GM20000 (cell line): ENCODE measurements around the gene CEMIP2.

Experiments used
- DNase-seq: peaks from one replicate; pipeline ENCODE4 v3.0.0; 2012; ENCODE audit warnings: low spot score
- CTCF ChIP-seq: IDR thresholded peaks from 2 replicates; pipeline ENCODE4 v1.5.1; 2012; ENCODE audit warnings: mild to moderate bottlenecking, control low read depth; ENCODE audit errors: extremely low read depth, missing control alignments

The CEMIP2 gene

DNA sequence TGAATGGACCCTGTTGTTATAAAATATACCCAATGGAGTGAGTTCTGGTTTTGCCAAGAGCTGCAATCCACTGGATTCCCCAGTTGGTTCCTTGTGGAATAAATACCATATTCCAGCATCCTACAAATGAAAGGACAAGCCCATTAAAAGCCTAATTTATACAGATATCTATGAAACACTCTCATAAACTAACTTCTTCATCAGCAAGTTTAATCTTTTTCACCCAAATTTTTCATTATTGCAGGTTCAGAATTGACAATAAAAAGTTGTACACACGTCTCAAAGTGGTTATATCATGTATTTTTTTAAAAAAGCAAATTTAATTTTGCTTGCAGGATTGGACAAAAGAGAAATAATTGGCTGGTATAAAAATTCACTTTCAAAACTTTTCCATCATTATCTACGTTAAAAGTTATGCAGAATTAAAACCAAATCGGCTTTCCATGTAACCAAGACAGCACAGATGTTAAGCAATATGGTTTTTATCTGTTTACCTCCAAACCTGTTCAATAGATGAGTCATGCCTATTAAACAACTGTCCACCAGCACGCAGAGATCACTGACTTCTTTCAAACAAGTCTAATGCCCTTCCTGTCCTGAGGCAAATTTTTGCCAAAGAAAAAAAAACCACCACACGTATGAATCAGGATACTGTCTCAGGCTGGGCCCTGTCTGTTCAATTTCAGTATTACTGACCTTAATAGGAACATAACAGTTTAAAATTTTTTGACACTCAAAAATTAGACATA is 42.5 kb downstream of the CEMIP2 start:
- no peak for DNase-seq

DNA sequence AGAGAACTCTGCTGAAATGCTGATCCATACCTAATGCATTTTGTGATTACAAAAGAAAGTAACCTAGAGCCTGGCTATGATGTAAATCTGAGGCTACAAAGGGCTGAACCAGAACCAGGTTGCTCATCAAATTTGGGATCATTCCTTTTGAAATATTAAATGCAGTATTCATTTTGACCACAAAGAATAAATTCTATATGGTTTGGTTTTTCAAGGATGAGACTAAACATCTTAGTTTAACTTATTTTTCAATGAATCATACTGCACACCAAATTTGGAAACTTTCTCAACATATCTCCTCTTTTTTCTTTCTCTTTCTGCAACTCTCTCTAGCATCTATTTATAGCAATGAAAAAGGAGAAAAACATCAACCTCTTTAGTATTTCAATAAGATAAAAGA is 46.5 kb downstream of the CEMIP2 start:
- TF ChIP-seq CTCF: no peak
- no peak for DNase-seq

More for the DNA sequence above, 42.5 kb downstream of the CEMIP2 start:
- TF ChIP-seq CTCF: no peak

GRCh38 chr9:71719562-71719961 is 48.8 kb downstream of the CEMIP2 start:
- TF ChIP-seq CTCF: no peak
- DNase-seq: no peak

DNA sequence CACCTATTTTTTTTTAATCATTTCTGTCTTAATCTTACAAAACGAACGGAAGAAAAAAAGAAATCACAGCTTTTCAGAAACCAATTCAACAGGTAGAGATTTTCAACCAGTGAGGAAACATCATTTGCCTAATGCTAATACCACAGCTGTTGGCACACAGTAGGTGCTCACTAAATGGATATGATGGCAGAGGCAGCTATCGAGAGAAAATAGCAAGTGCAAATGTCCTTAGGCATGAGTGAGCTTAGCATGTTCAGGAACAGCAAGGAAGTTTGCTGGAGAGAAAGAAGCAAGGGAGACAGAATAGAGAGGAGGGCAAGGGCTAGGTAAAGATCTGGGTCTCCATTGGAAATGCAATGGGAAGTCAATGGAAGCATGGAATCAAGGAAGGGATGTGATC is 49.2 kb downstream of the CEMIP2 start:
- no peak for TF ChIP-seq CTCF
- no peak for DNase-seq

- no peak for DNase-seq
- TF ChIP-seq CTCF: no peak
Measured at GRCh38 chr9:71716138-71716909, 52.0 kb downstream of the CEMIP2 start.

DNA sequence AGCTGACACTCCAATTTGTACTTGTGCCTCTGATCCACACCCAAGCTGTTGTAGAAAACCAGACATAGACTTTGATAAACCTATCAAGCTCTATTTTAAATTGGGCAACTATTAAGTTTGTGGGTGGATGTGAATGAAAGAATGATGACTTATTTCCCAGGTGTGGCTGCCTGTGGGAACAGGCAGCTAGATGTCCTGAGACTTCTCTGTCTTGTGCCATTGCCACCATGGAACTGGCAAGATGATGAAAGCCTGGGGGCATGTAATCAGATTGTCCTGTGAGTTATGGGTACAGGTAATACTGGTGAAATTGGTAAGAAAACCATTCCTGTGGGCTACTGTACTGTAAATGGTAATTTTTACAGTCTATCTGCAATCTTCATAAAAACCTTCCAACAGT is 57.5 kb downstream of the CEMIP2 start:
- no peak for TF ChIP-seq CTCF
- no peak for DNase-seq

DNA sequence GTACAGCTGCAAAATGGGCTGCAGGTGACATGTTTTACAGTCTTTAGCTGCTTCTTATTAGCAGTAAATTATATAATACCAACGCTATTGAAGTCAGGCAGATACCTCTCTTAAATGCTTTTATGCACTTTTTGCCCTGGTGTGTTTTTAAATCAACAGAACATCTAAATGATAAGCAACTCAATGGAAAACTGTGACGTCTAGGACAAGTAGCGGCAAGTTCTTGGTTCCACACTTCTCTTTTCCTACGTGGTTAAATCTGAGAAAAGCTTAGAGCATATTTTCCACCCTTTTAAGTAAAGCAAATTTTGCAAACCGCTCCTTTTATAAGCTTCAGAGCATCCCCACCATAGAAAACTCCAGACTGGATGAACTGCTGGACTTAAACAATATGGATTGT is 58.1 kb downstream of the CEMIP2 start:
- TF ChIP-seq CTCF: no peak
- no peak for DNase-seq
